Osteocyte (in vitro differentiated cells): ENCODE data around the gene GPRC6A. TPM values are rescaled to one million over a fixed set of nuclear protein-coding genes. Genes with fewer than 3 reads are reported as not detected.
A peak's percentile ranks its signal among the peaks of the same experiment; 100 is the strongest.

Source experiments
- DNase-seq: peaks from one replicate; pipeline ENCODE4 v3.0.0; 2021; ENCODE audit warnings: mixed read lengths; ENCODE audit not compliant: unreplicated experiment; ENCODE audit errors: extremely low spot score
- H3K27ac Mint-ChIP-seq: one replicate; pipeline ENCODE4 v1.8.0; 2021; ENCODE audit warnings: mild to moderate bottlenecking, mixed read lengths; ENCODE audit not compliant: unreplicated experiment
- H3K27me3 Mint-ChIP-seq: one replicate; pipeline ENCODE4 v1.8.0; 2021; ENCODE audit warnings: mixed read lengths; ENCODE audit not compliant: unreplicated experiment
- H3K36me3 Mint-ChIP-seq: one replicate; pipeline ENCODE4 v1.8.0; 2021; ENCODE audit warnings: mixed read lengths; ENCODE audit not compliant: unreplicated experiment
- H3K4me1 Mint-ChIP-seq: one replicate; pipeline ENCODE4 v1.8.0; 2021; ENCODE audit warnings: mixed read lengths; ENCODE audit not compliant: unreplicated experiment
- H3K4me3 Mint-ChIP-seq: one replicate; pipeline ENCODE4 v1.8.0; 2021; ENCODE audit warnings: mild to moderate bottlenecking, moderate library complexity, mixed read lengths; ENCODE audit not compliant: unreplicated experiment
- H3K9me3 Mint-ChIP-seq: one replicate; pipeline ENCODE4 v1.8.0; 2021; ENCODE audit warnings: mixed read lengths; ENCODE audit not compliant: unreplicated experiment
- total RNA-seq: library from RNA; stranded (reverse); gene quantifications from 2 replicates; pipeline ENCODE4 v1.2.1, GENCODE V29; 2021
- TF ChIP-seq, protein P1 (sequence below): fragments of 200-600 bp; sonication (generic); IDR thresholded peaks from 2 replicates; pipeline ENCODE4 v1.5.0; 2021; ENCODE audit warnings: antibody characterized with exemption, mild to moderate bottlenecking, moderate library complexity

GPRC6A gene
- total RNA-seq, 1 donor from 2014 or later, result not detected

DNA sequence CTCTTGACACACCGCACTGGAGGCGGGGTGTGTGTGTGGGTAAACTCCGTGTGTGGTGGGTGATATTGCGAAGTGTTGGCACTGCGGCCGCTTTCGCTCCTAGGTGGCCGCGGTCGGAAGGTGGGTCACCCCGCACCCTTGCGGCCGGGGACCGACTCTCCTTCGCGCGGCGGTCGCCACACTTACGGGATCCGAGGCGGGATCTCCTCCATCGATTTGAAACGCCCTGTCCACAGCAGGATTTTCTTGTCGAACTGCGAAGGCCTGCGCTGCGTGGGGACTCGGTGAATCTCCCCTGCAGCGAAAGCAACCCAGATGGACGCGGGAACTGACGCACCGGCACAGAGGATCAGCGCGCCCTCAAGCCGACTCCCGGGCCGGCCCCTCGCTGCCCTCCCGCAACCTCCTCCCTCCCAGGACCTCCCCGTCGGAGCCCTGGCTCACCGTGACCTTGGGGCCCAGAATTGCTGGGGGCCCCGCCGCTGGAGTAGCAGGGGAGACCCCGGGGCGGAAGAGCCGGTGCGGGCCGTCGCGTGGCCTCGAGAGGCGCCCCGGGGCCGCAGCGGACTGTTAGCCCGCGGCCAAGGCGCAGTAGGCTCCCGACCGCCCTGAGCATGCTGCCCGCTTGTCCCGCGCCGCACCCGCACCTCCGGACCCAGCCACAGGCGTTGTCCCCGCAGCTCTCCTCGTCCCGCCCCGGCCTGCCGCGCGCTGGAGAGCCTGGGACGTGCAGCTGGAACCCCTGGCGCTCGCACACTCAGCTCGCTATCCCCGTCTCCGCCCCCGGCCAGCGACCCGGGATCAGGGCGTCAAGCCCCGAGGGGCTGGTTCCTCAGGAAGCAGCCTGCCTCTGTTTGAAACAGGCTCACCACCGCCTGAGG, 63.7 kb downstream of the GPRC6A start, which contains the start of gene FAM162B:
TSS of gene FAM162B (minus strand) at position 759 of the 881 bp plus-strand sequence. CDS start at position 616, 143 bp downstream.
- Mint-ChIP-seq H3K27me3 (peaks cover 75% of the 10 kb centered on the region), H3K4me3 (peak within 1 kb of the TSS; percentile 78), H3K9me3 (no peaks in the 10 kb centered on the region), H3K36me3 (no peaks in the 10 kb centered on the region), H3K4me1 (peaks cover 8% of the 10 kb centered on the region), H3K27ac (no peak within 1 kb of the TSS)
- no peak for DNase-seq
- TF ChIP-seq, protein P1, sequence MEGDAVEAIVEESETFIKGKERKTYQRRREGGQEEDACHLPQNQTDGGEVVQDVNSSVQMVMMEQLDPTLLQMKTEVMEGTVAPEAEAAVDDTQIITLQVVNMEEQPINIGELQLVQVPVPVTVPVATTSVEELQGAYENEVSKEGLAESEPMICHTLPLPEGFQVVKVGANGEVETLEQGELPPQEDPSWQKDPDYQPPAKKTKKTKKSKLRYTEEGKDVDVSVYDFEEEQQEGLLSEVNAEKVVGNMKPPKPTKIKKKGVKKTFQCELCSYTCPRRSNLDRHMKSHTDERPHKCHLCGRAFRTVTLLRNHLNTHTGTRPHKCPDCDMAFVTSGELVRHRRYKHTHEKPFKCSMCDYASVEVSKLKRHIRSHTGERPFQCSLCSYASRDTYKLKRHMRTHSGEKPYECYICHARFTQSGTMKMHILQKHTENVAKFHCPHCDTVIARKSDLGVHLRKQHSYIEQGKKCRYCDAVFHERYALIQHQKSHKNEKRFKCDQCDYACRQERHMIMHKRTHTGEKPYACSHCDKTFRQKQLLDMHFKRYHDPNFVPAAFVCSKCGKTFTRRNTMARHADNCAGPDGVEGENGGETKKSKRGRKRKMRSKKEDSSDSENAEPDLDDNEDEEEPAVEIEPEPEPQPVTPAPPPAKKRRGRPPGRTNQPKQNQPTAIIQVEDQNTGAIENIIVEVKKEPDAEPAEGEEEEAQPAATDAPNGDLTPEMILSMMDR, result no peak

DNA sequence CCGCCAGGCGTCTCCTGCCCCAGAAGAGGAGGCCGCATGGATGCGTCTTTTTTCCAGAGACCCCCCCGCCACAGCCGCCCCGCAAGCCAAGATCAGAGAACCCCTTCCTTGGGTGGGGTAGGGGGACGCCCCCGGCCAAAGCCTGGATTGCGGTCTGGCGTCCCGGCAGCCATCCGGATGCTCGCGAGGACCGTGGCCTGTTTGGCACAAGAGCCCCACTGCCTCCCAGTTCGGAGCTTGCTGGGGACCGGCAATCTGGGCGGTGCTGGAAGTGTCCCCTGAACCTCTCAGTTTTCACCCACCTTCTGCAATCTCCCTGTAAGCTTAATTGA, 64.3 kb downstream of the GPRC6A start:
- H3K27ac Mint-ChIP-seq, result no peak overlapping the region
- TF ChIP-seq, protein P1, result no peak
- no peaks in the 10 kb centered on the region for H3K9me3 Mint-ChIP-seq
- H3K27me3 Mint-ChIP-seq, result peaks cover 76% of the 10 kb centered on the region
- no peak for DNase-seq
- peak overlapping the region; percentile 78 for H3K4me3 Mint-ChIP-seq
- no peaks in the 10 kb centered on the region for H3K36me3 Mint-ChIP-seq
- peaks cover 8% of the 10 kb centered on the region for H3K4me1 Mint-ChIP-seq

DNA sequence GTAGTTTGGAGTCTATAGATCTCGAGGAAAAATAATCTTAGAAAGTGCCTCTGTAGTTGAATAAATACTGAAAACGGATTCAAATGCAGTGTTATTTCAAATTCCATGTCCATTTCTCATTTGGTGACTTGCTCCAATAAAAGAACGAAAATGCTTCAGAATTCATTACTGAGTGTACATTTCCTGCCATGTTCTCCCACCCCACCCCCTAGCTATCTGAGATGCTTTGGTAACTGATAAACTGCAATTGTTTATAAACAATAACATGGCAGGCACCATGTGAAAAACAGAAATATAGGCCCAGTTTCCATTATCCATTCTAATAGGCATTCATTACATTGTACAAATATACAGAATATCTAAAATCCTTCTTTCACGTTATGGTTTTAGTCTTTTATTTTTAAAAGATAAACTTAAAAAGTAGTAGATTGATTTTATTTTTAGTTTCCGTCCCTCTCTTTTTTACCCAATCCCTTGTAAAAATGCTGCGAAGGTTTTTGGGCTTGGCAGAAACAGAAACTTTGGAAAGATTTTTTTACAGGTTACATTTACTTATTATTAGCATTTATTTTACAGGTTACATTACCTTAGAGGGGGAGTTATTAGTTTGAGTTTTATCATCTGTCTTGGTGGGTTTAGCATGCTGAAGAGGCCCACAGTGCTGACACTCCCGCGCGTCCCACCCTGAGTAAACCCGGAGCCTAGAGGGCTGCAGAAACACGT, 64.8 kb downstream of the GPRC6A start:
- no peaks in the 10 kb centered on the region for H3K36me3 Mint-ChIP-seq
- TF ChIP-seq, protein P1, result no peak
- H3K9me3 Mint-ChIP-seq, result no peaks in the 10 kb centered on the region
- peaks cover 8% of the 10 kb centered on the region for H3K4me1 Mint-ChIP-seq
- no peak for DNase-seq
- H3K27me3 Mint-ChIP-seq, result peaks cover 73% of the 10 kb centered on the region
- peak overlapping the region; percentile 21 for H3K4me3 Mint-ChIP-seq
- no peak overlapping the region for H3K27ac Mint-ChIP-seq

DNA sequence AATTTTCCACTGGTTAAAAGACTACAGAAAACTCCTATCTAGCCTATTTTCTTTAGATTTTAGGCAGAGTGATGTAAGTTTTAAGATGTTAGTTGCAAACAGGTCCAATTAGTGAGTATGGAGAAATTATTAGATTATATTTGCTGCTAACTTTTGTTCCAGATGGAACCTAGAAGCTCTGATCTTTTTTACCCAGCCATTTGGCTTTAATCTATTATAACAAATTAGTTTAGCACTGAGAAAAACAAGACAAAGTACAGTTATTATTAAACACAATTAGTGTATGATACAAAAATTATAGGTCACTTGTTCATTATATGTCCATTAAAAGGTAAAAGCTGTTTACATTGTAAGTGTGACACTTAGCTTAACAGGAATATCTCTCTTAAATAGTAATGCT, 65.8 kb downstream of the GPRC6A start:
- Mint-ChIP-seq H3K27ac (no peak overlapping the region), H3K4me1 (peaks cover 8% of the 10 kb centered on the region), H3K9me3 (no peaks in the 10 kb centered on the region), H3K4me3 (no peak overlapping the region), H3K36me3 (no peaks in the 10 kb centered on the region), H3K27me3 (peaks cover 77% of the 10 kb centered on the region)
- TF ChIP-seq, protein P1, result no peak
- DNase-seq, result no peak

DNA sequence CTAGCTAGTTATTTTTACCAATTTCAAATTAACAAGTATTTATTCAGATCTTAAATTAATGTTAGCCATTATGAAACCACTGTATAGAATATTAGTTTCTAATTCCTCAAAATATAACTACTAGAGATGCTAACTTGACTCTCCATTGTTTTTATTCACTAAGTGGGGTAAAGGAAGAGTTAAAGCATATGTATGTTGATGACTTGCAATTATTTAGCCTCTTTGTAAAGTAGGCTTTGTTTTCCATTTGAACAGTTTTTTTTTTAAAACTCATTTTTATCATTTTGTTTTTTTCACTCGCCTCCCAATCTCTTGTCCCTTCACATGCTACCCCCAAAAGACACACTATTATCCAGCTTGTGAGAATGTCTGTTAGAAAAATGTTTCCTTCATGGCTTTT, 66.6 kb downstream of the GPRC6A start:
- H3K4me3 Mint-ChIP-seq, result no peak overlapping the region
- H3K36me3 Mint-ChIP-seq, result no peaks in the 10 kb centered on the region
- no peak for DNase-seq
- H3K27ac Mint-ChIP-seq, result no peak overlapping the region
- peaks cover 8% of the 10 kb centered on the region for H3K4me1 Mint-ChIP-seq
- TF ChIP-seq, protein P1, result no peak
- peaks cover 79% of the 10 kb centered on the region for H3K27me3 Mint-ChIP-seq
- no peaks in the 10 kb centered on the region for H3K9me3 Mint-ChIP-seq
